Measurements from ENCODE around the gene NUB1. TPM values are rescaled to one million over a fixed set of nuclear protein-coding genes. Genes with fewer than 3 reads are reported as not detected.

Gene NUB1
- total RNA-seq, 4 donors from 2014 or later: 45.9 to 59.1 (median 53.0) TPM

DNA sequence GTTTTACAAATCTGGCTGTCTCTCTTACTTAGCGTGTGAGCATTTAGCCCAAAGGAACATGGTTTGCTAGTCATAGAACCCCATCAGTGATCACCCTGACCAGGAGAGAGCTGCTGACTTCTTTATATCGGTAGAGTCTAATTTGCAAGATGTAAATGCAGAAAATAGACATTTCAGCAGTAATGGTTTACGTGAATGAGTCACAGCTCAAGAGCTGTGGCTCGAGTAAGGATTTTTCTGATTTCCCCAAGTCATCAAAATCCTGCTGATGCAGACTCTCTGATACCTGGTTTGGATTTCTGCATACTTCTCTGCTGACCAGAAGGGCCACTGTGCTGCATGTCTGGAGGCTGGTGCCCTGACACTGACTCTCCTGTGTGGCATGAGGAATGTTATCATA lies 25.7 kb downstream of the NUB1 start:
- no peak for TF ChIP-seq EP300 (IDR thresholded peaks at IDR 0.05)
- TF ChIP-seq POLR2A (IDR thresholded peaks at IDR 0.05; ENCODE audit: low read depth): no peak
- TF ChIP-seq POLR2AphosphoS5 (IDR thresholded peaks at IDR 0.05): no peak
- TF ChIP-seq, protein P1, sequence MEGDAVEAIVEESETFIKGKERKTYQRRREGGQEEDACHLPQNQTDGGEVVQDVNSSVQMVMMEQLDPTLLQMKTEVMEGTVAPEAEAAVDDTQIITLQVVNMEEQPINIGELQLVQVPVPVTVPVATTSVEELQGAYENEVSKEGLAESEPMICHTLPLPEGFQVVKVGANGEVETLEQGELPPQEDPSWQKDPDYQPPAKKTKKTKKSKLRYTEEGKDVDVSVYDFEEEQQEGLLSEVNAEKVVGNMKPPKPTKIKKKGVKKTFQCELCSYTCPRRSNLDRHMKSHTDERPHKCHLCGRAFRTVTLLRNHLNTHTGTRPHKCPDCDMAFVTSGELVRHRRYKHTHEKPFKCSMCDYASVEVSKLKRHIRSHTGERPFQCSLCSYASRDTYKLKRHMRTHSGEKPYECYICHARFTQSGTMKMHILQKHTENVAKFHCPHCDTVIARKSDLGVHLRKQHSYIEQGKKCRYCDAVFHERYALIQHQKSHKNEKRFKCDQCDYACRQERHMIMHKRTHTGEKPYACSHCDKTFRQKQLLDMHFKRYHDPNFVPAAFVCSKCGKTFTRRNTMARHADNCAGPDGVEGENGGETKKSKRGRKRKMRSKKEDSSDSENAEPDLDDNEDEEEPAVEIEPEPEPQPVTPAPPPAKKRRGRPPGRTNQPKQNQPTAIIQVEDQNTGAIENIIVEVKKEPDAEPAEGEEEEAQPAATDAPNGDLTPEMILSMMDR (IDR thresholded peaks at IDR 0.05): no peak
- Histone ChIP-seq H3K27ac (replicated peaks in 1 of 4) (peak overlapping the region; percentile 71 to 85 (median 78)), H3K9me3 (no peaks in the 10 kb centered on the region), H3K27me3 (no peaks in the 10 kb centered on the region), H3K4me3 (no peak overlapping the region), H3K4me1 (peaks cover 12 to 34% (median 33%) of the 10 kb centered on the region in 4 donors), H3K36me3 (peaks cover 10 to 56% (median 42%) of the 10 kb centered on the region in 4 donors)
- WGBS: 36% methylated on average over 4 of the region's 4 CpGs
- intact Hi-C loops (cut with DNase I): loop anchor here (5.0 to 10.0 kb wide), 2 partner anchors 148 to 390 kb away; partner anchors contain the start of gene RHEB
- no peak for DNase-seq (ENCODE audit: extremely low spot score)

DNA sequence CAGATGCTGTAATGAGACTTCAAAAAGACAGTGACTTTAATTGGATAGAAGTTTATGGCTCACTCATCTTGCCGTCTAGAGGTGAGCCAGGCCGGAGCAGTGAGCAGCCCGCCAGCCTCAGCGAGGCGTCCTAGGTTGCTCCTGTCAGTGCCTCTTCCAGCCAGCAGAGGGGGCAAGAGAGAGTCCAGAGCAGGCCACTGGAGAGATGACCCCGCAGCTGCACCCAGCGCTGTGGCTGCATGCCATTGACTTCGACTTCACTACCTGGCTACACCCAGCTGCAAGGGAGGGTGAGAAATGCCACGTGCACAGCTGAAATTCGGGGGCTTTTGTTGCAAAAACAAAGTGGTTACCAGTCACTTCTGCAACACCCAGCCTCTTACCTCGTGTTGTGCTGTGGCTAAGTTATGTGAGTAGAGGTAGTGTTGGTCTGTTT lies 26.5 kb downstream of the NUB1 start:
- Histone ChIP-seq H3K9me3 (no peaks in the 10 kb centered on the region), H3K27me3 (no peaks in the 10 kb centered on the region), H3K36me3 (peaks cover 10 to 56% (median 39%) of the 10 kb centered on the region in 4 donors), H3K4me1 (peaks cover 12 to 34% (median 33%) of the 10 kb centered on the region in 4 donors), H3K27ac (replicated peaks in 1 of 4) (peak overlapping the region; percentile 71 to 85 (median 78)), H3K4me3 (no peak overlapping the region)
- intact Hi-C loops (cut with DNase I): loop anchor here (1.0 to 10.0 kb wide), 3 partner anchors 80 to 389 kb away; partner anchors contain the start of gene RHEB
- 12% methylated on average over 7 of the region's 11 CpGs for WGBS
- DNase-seq (ENCODE audit: extremely low spot score): peak; percentile 96
- TF ChIP-seq, protein P1 (IDR thresholded peaks at IDR 0.05): peak; percentile 94 to 100 (median 97)
- TF ChIP-seq POLR2AphosphoS5 (IDR thresholded peaks at IDR 0.05) (peak; percentile 44 to 56), POLR2A (IDR thresholded peaks at IDR 0.05; ENCODE audit: low read depth) (no peak)

DNA sequence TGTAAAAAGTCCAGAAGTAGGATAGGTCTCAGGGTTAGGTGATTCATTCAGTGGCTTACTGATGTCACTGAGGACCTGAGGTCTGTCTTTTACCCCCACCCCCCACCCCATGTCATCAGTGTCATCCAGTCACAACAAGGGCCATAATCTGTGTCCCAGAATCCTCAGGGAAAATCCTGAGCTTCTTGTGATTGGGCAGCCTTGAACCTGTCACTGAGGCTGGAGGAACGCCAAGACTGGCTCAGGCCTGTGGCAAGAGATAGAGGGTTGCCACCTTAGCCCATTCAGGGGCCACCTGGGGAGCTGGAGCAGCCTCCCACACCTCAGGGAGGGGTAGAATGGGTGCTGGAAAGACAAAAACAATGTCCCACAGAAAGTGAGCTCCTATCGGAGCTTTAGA lies 29.7 kb downstream of the NUB1 start:
- peaks cover 12 to 26% (median 24%) of the 10 kb centered on the region in 4 donors for H3K4me1 ChIP-seq
- H3K27ac ChIP-seq (replicated peaks in 1 of 4): no peak overlapping the region
- DNase-seq (ENCODE audit: extremely low spot score): no peak
- WGBS: 96% methylated on average over 2 of the region's 2 CpGs
- H3K9me3 ChIP-seq: no peaks in the 10 kb centered on the region
- intact Hi-C loops (cut with DNase I): no loop called here
- no peak for TF ChIP-seq POLR2AphosphoS5 (IDR thresholded peaks at IDR 0.05)
- TF ChIP-seq, protein P1 (IDR thresholded peaks at IDR 0.05): no peak
- no peak overlapping the region for H3K4me3 ChIP-seq
- no peaks in the 10 kb centered on the region for H3K27me3 ChIP-seq
- peaks cover 28 to 78% (median 65%) of the 10 kb centered on the region in 4 donors for H3K36me3 ChIP-seq

DNA sequence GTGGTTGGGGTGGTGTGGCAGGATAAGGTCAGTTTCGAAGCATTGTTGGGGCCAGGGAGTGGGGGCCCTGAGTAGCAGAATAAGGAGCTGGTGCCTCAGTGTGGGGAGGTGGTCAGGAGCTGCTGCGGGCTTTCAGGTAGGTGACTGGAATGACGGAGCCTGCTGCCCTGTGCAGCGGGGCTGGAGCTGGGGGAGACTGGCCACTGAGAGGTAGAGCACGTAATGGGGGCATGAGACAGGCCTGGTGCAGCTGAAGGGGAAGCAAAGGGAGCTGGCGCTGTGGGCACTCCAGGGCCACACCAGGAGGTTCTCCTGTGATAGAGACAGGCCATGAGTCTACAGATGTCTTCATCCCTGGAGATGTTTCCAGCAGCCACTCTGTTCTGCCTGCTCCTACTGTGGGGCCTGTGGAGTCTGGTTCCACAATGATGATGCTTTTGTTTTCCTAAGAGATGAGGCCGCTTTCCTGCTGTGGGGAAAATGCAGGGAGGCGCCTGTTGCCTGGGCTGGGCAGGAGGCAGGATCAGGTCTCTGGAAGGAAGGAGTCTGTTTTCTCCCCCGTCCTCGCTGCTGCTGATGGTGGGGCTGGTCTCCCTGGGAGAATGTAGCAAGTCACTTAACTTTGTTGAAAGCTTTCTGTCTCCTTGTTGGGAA lies 31.1 kb downstream of the NUB1 start:
- Histone ChIP-seq H3K4me3 (no peak overlapping the region), H3K36me3 (peaks cover 41 to 90% (median 78%) of the 10 kb centered on the region in 4 donors), H3K4me1 (peaks cover 5 to 11% (median 9%) of the 10 kb centered on the region in 4 donors), H3K27me3 (no peaks in the 10 kb centered on the region), H3K27ac (replicated peaks in 1 of 4) (no peak overlapping the region), H3K9me3 (no peaks in the 10 kb centered on the region)
- DNase-seq (ENCODE audit: extremely low spot score): no peak
- TF ChIP-seq, protein P1 (IDR thresholded peaks at IDR 0.05): no peak
- TF ChIP-seq POLR2AphosphoS5 (IDR thresholded peaks at IDR 0.05): no peak
- TF ChIP-seq POLR2A (IDR thresholded peaks at IDR 0.05; ENCODE audit: low read depth): no peak
- TF ChIP-seq EP300 (IDR thresholded peaks at IDR 0.05): no peak
- intact Hi-C loops (cut with DNase I): no loop called here
- 97% methylated on average over 10 of the region's 10 CpGs for WGBS
